Right renal pelvis (tissue), 4 donors: Measurements from ENCODE around the gene HEG1. TPM values are rescaled to one million over a fixed set of nuclear protein-coding genes. Genes with fewer than 3 reads are reported as not detected.

ENCODE experiments used
- DNase-seq, 4 donors: peaks; one replicate each; pipeline ENCODE4 v3.0.0-alpha.2; 2013; ENCODE audit warnings: low read depth in 4 of 4, low spot score in 3 of 4, missing footprints in 1 of 4
- polyA plus RNA-seq, 4 donors: library from polyadenylated mRNA; unstranded; fragments of 120-200 nt; gene quantifications; one replicate each; pipeline ENCODE4 v1.2.1, GENCODE V29; 2013; ENCODE audit not compliant: insufficient read length in 4 of 4

Gene HEG1
- polyA plus RNA-seq, 4 donors, result 29.0 to 33.0 (median 31.0) TPM

DNA sequence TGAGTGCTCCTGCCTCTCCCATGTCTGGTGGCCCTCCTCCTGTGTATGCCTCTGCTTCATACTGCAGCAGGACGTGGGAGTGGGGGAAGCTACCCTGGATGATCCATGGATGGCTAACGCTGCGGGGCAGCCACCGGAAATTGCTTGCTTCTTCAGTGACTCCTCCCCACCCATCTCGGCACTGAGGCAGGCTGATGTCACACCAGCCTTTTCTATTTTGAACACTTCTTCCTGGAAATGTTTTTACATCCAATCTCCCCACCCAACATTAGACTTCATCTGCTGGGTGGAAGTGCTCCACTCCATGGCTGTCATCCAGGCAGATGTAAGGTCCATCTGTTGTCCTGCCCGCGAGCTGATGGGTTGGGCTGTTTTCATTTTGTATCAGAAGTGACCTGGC lies 62.3 kb downstream of the HEG1 start:
- DNase-seq, result no peak

DNA sequence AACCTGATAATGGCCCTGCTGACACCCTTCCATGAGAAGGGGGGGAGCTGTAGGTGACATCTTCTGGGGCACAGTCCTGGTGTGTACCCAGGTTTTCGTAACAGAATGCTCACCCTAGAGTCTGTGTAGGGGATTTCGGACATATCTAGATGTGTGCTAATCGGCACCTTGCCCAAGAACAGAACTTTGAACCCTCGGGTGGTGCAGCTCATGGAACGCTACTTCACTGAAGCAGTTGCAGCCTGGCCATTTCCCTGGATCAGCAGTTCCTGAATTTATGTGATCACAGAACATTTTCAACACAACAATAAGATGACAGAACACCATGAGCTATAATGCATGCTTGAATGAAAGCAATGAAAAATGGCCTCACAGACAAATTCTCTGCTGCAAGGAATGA lies 63.8 kb downstream of the HEG1 start:
- no peak for DNase-seq

- DNase-seq, result no peak
These were observed 69.3 kb downstream of the HEG1 start for GRCh38 chr3:124986192-124987143.

DNA sequence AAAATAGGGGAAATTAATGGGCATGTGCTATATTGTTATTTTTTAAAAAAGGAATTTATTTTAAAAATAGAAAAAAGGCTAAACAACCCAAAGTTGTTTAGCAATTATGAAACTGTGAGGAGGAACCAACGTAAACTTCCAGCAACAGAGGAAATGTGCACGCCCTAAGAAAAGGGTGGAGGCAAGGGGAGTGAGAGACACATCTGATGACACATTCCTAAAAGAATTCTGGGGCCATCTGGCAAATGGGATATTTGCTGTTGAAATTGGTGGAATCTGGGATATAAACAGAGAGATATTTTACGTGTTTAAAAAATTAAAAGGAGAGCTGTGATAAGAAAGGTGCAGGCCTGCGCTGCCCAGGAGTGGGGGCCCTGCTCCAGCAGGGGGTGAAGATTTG lies 70.4 kb downstream of the HEG1 start:
- no peak for DNase-seq

- DNase-seq, result no peak
These were observed 71.0 kb downstream of the HEG1 start for GRCh38 chr3:124984754-124985153.

GRCh38 chr3:124982855-124983254 lies 72.9 kb downstream of the HEG1 start:
- no peak for DNase-seq

GRCh38 chr3:124981472-124981871 lies 74.3 kb downstream of the HEG1 start:
- DNase-seq, result no peak

GRCh38 chr3:124978627-124979026 lies 77.2 kb downstream of the HEG1 start:
- DNase-seq, result no peak

- no peak for DNase-seq
These were observed 79.4 kb downstream of the HEG1 start for GRCh38 chr3:124976383-124976782.

GRCh38 chr3:124974691-124975090 lies 81.1 kb downstream of the HEG1 start:
- no peak for DNase-seq

- DNase-seq, result no peak
These were observed 82.5 kb downstream of the HEG1 start for GRCh38 chr3:124973290-124973689.

- no peak for DNase-seq
These were observed 83.3 kb downstream of the HEG1 start for GRCh38 chr3:124972457-124972856.

- no peak for DNase-seq
These were observed 85.7 kb downstream of the HEG1 start for GRCh38 chr3:124969963-124970722.

- DNase-seq, result no peak
These were observed 86.6 kb downstream of the HEG1 start for GRCh38 chr3:124969190-124969589.

DNA sequence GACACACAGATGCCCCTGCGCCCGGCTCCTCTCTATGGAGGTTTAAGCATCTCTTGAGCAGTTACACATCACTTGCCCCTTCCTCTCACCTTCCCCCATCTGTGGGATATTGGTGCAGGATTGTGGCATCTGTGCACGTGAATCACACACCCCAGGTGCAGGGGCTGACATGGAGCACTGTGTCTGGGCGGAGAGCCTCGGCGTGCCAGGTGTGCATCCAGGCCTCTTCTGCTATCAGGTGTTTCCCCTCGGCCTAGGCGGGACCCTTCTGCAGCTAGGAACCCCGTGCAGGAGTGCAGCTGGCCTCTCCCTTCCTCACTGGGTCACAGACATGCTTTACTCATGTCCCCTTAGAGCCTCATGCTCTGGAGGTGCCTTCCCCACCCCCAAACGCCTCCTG lies 87.8 kb downstream of the HEG1 start:
- no peak for DNase-seq

- no peak for DNase-seq
These were observed 89.0 kb downstream of the HEG1 start for GRCh38 chr3:124966521-124967445.

DNA sequence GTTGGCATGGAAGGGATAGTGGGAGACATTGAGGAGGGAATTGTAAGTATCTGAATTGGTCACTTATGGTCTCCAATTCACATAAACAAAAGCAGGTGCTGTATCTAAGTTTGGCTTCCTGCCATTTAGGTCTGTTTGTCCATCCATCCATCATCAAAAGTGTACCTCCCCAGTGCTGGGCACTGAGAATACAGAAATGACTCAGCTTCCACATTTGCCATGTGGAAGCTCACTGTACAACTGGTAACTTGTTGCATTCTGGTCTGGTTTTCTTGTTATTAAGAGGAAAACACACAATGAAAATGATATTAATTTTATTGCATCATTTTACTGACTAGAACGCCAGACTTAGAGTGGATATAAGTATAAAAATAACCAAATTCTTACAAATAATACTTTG lies 90.4 kb downstream of the HEG1 start:
- DNase-seq, result no peak

- DNase-seq, result no peak
These were observed 91.4 kb downstream of the HEG1 start for GRCh38 chr3:124964387-124964786.

GRCh38 chr3:124963755-124964154 lies 92.0 kb downstream of the HEG1 start:
- DNase-seq, result no peak

DNA sequence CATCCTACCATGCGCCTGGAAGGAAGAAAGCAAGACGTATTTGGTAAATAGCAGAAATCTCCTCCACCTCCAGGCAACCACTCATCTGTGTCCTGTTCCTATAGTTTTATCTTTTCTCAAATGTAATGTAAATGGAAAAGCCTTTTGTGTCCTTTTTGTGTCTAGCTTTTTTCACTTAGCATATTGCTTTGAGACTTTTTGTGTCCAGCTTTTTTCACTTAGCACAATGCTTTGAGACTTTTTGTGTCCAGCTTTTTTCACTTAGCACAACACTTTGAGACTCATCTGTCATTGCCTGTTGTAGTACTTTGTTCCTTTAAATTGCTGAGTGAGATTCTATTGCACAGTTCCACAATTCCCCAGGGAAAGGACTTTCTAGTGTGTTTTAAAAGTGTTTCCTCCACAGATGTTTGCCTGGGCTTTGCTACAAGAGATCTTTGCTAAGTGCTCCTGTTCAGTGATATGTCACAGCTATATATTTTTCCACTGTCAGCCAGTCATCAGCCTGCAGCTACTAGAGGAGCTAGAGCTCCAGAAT lies 93.3 kb downstream of the HEG1 start:
- DNase-seq, result no peak
